HTR-8/SVneo (cell line): Measurements from ENCODE around the gene IMPG2.

Experiments
- DNase-seq: peaks from one replicate; pipeline ENCODE4 v3.0.0; 2011; ENCODE audit warnings: low spot score, mixed read lengths; ENCODE audit not compliant: insufficient read length
- FAIRE-seq: peaks from 2 replicates; lab custom pipeline; 2011; peaks lifted over from hg19 to GRCh38; lab: Jason Lieb, UNC

IMPG2 gene

GRCh38 chr3:101279162-101279561, 41.2 kb downstream of the IMPG2 start:
- FAIRE-seq (no peak), DNase-seq (no peak)

GRCh38 chr3:101278727-101279126, 41.6 kb downstream of the IMPG2 start:
- DNase-seq (no peak), FAIRE-seq (no peak)

GRCh38 chr3:101273608-101274007, 46.8 kb downstream of the IMPG2 start:
- DNase-seq (no peak), FAIRE-seq (no peak)

- FAIRE-seq, result no peak
- no peak for DNase-seq
Observed at GRCh38 chr3:101273156-101273555, 47.2 kb downstream of the IMPG2 start.

GRCh38 chr3:101271728-101272127, 48.6 kb downstream of the IMPG2 start:
- FAIRE-seq (no peak), DNase-seq (no peak)

- FAIRE-seq (no peak), DNase-seq (no peak)
Observed at GRCh38 chr3:101270149-101270548, 50.2 kb downstream of the IMPG2 start.

GRCh38 chr3:101268971-101269671, 51.3 kb downstream of the IMPG2 start:
- FAIRE-seq (no peak), DNase-seq (no peak)

GRCh38 chr3:101268141-101268540, 52.2 kb downstream of the IMPG2 start:
- FAIRE-seq (no peak), DNase-seq (no peak)

GRCh38 chr3:101266566-101266965, 53.8 kb downstream of the IMPG2 start:
- DNase-seq (no peak), FAIRE-seq (no peak)

GRCh38 chr3:101266071-101266470, 54.3 kb downstream of the IMPG2 start:
- FAIRE-seq (no peak), DNase-seq (no peak)

- FAIRE-seq, result no peak
- DNase-seq, result no peak
Observed at GRCh38 chr3:101262393-101263240, 57.8 kb downstream of the IMPG2 start.

- FAIRE-seq (no peak), DNase-seq (no peak)
Observed at GRCh38 chr3:101261506-101261905, 58.9 kb downstream of the IMPG2 start.

GRCh38 chr3:101259485-101260341, 60.7 kb downstream of the IMPG2 start:
- FAIRE-seq, result no peak
- DNase-seq, result no peak

GRCh38 chr3:101256511-101256910, 63.9 kb downstream of the IMPG2 start:
- DNase-seq (no peak), FAIRE-seq (no peak)

- FAIRE-seq (no peak), DNase-seq (no peak)
Observed at GRCh38 chr3:101255441-101255840, 64.9 kb downstream of the IMPG2 start.

- no peak for FAIRE-seq
- DNase-seq, result no peak
Observed at GRCh38 chr3:101253396-101253795, 67.0 kb downstream of the IMPG2 start.

GRCh38 chr3:101252945-101253344, 67.4 kb downstream of the IMPG2 start:
- FAIRE-seq (no peak), DNase-seq (no peak)

GRCh38 chr3:101252307-101252706, 68.1 kb downstream of the IMPG2 start:
- FAIRE-seq (no peak), DNase-seq (no peak)

- DNase-seq (no peak), FAIRE-seq (no peak)
Observed at GRCh38 chr3:101251441-101251840, 68.9 kb downstream of the IMPG2 start.

- FAIRE-seq (no peak), DNase-seq (no peak)
Observed at GRCh38 chr3:101249522-101249921, 70.9 kb downstream of the IMPG2 start.

- no peak for DNase-seq
- FAIRE-seq, result peak; percentile 36
Observed at GRCh38 chr3:101248736-101249135, 71.6 kb downstream of the IMPG2 start.
